DOHH2 (cell line): ENCODE measurements around the gene B3GALT6.

ENCODE experiments used
- H3F3A ChIP-seq: fragments of 200-600 bp; sonication (generic), shearing (Covaris generic); 2 replicates; pipeline ENCODE4 v1.6.0; 2016; ENCODE audit warnings: antibody characterized with exemption, mild to moderate bottlenecking; ENCODE audit not compliant: control insufficient read depth, insufficient read depth
- H3K27ac ChIP-seq: fragments of 200-600 bp; sonication (generic); 2 replicates; pipeline ENCODE4 v1.5.1; 2014; ENCODE audit warnings: low read depth, mild to moderate bottlenecking, low read length, moderate library complexity
- H3K27me3 ChIP-seq: fragments of 200-600 bp; sonication (generic); 2 replicates; pipeline ENCODE4 v1.6.1; 2014; ENCODE audit warnings: mild to moderate bottlenecking, low read length, mixed read lengths; ENCODE audit not compliant: control insufficient read depth
- H3K36me3 ChIP-seq: fragments of 200-600 bp; sonication (generic); 2 replicates; pipeline ENCODE4 v1.6.1; 2014; ENCODE audit warnings: mild to moderate bottlenecking, low read length, moderate library complexity, mixed read lengths; ENCODE audit not compliant: control insufficient read depth
- H3K4me1 ChIP-seq: fragments of 200-600 bp; sonication (generic); 2 replicates; pipeline ENCODE4 v1.6.1; 2014; ENCODE audit warnings: mild to moderate bottlenecking, low read length, mixed read lengths; ENCODE audit not compliant: control insufficient read depth
- H3K4me2 ChIP-seq: fragments of 200-600 bp; sonication (generic); 2 replicates; pipeline ENCODE4 v1.6.0; 2014; ENCODE audit warnings: mild to moderate bottlenecking, low read length, moderate library complexity
- H3K4me3 ChIP-seq: fragments of 200-600 bp; sonication (generic); 2 replicates; pipeline ENCODE4 v1.5.1; 2014; ENCODE audit warnings: mild to moderate bottlenecking, low read length, mixed read lengths
- H3K79me2 ChIP-seq: fragments of 200-600 bp; sonication (generic); 2 replicates; pipeline ENCODE4 v1.6.1; 2014; ENCODE audit warnings: mild to moderate bottlenecking, low read length, mixed read lengths; ENCODE audit not compliant: control insufficient read depth
- H3K9me2 ChIP-seq: fragments of 200-600 bp; sonication (generic); replicated peaks from 2 replicates; pipeline ENCODE4 v1.6.1; 2014; ENCODE audit warnings: mild to moderate bottlenecking, low read length, mixed read lengths; ENCODE audit not compliant: control insufficient read depth
- H3K9me3 ChIP-seq: fragments of 200-600 bp; sonication (generic); 2 replicates; pipeline ENCODE4 v1.6.1; 2014; ENCODE audit warnings: antibody characterized with exemption, low read length, mixed read lengths; ENCODE audit not compliant: control insufficient read depth, insufficient read depth
- H4K20me1 ChIP-seq: fragments of 200-600 bp; sonication (generic); 2 replicates; pipeline ENCODE4 v1.6.0; 2014; ENCODE audit warnings: low read depth, mild to moderate bottlenecking, antibody characterized with exemption, low read length, moderate library complexity; ENCODE audit not compliant: control insufficient read depth, insufficient read depth
- EZH2phosphoT487 ChIP-seq: fragments of 200-600 bp; sonication (generic); IDR thresholded peaks from 2 replicates; pipeline ENCODE4 v1.6.1; 2017; ENCODE audit warnings: borderline replicate concordance, mild to moderate bottlenecking, antibody characterized with exemption, low read length, moderate library complexity, mixed read lengths
- TF ChIP-seq, protein P1 (sequence below): fragments of 200-600 bp; sonication (generic); IDR thresholded peaks from one replicate; pipeline ENCODE4 v1.5.1; 2014; ENCODE audit warnings: antibody characterized with exemption, mild to moderate bottlenecking, low read depth, low read length; ENCODE audit not compliant: poor library complexity, severe bottlenecking

Gene B3GALT6

DNA sequence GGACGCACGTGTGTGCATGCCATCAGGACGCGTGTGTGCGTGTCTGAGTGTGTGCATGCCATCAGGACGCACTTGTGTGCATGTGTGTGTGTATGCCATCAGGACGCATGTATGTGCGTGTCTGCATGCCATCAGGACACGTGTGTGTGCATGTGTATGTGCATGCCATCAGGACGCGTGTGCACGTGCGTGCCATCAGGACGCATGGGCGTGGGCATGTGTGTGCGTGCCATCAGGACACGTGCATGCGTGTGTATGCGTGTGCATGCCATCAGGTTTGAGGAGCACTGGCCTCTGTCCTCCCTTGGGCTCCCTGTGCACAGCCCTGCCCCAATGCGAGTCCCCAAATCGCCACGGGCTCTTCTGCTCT is 27.1 kb downstream of the B3GALT6 start:
- H3K27ac ChIP-seq: no peak overlapping the region
- peaks cover 30% of the 10 kb centered on the region for H3K79me2 ChIP-seq
- no peaks in the 10 kb centered on the region for H3K9me2 ChIP-seq
- 0 out of 2 replicates have a peak, but pooled peaks cover 3% of the 10 kb centered on the region for H3F3A ChIP-seq
- no peak overlapping the region for H3K4me3 ChIP-seq
- H3K36me3 ChIP-seq: peaks cover 71% of the 10 kb centered on the region
- H3K9me3 ChIP-seq: no peaks in the 10 kb centered on the region
- TF ChIP-seq EZH2phosphoT487: no peak
- TF ChIP-seq, protein P1, sequence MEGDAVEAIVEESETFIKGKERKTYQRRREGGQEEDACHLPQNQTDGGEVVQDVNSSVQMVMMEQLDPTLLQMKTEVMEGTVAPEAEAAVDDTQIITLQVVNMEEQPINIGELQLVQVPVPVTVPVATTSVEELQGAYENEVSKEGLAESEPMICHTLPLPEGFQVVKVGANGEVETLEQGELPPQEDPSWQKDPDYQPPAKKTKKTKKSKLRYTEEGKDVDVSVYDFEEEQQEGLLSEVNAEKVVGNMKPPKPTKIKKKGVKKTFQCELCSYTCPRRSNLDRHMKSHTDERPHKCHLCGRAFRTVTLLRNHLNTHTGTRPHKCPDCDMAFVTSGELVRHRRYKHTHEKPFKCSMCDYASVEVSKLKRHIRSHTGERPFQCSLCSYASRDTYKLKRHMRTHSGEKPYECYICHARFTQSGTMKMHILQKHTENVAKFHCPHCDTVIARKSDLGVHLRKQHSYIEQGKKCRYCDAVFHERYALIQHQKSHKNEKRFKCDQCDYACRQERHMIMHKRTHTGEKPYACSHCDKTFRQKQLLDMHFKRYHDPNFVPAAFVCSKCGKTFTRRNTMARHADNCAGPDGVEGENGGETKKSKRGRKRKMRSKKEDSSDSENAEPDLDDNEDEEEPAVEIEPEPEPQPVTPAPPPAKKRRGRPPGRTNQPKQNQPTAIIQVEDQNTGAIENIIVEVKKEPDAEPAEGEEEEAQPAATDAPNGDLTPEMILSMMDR: no peak
- H3K4me2 ChIP-seq: no peak overlapping the region
- no peaks in the 10 kb centered on the region for H4K20me1 ChIP-seq
- H3K4me1 ChIP-seq: peaks cover 19% of the 10 kb centered on the region
- H3K27me3 ChIP-seq: no peaks in the 10 kb centered on the region

DNA sequence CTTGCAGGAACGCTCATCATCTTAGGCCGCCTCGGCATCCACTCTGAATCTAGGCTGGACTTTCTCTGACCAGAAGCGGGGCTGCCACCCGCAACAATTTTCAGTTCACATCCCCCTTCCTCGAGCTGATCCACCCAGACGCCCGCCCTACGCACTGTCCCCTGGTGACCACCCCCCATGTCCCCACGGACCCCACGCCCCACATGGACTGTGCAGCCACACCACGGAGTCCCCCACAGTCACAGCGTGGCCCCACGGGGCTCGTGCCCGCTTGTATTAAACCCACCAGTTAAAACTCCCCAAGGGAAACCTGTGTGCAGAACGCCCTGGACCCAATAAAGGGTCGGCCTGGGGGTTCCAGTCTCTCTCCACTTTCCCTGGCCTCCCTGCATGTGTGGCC is 27.5 kb downstream of the B3GALT6 start:
- Histone ChIP-seq H3K27ac (peak overlapping the region; percentile 51), H3K4me1 (peaks cover 19% of the 10 kb centered on the region), H3K4me2 (peak overlapping the region; percentile 49; the same call in 1 of the 2 replicates), H3K9me3 (no peaks in the 10 kb centered on the region), H4K20me1 (no peaks in the 10 kb centered on the region), H3K27me3 (no peaks in the 10 kb centered on the region), H3F3A (0 out of 2 replicates have a peak, but pooled peaks cover 3% of the 10 kb centered on the region), H3K4me3 (no peak overlapping the region), H3K9me2 (no peaks in the 10 kb centered on the region), H3K36me3 (peaks cover 71% of the 10 kb centered on the region), H3K79me2 (peaks cover 32% of the 10 kb centered on the region)
- TF ChIP-seq EZH2phosphoT487: no peak
- TF ChIP-seq, protein P1: no peak

DNA sequence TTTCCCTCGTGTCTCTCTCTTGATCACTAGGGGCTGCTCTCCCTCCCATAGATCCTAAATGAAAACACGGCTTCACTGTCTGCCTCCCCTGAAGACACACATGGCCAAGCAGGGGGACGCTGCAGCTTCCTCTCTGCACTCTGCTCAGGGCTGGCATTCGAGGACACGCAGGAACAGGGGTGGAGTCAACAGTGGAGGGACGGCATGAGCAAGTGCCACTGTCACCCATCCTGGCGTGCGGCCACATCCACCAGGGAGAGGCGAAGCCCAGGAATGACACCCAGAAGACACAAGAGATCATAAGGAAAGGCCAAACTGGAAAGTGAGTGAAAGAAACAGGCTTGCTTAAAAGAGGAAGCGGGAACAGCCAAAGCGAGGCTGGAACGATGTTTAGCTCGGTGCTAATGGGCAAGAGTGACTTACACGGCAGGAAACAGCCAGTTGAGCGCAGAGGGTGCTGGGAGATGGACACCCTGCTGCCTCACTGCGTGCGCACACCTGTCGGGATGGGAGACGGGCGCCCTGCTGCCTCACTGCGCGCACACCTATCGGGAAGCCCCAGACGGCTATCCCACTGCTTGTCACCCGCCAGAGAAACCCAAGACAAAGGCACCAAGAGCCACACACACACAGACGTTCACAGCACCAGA is 28.0 kb downstream of the B3GALT6 start:
- Histone ChIP-seq H3K9me3 (no peaks in the 10 kb centered on the region), H3K79me2 (peaks cover 36% of the 10 kb centered on the region), H3K4me1 (peaks cover 19% of the 10 kb centered on the region), H3K4me3 (peak overlapping the region; percentile 23; the same call in 1 of the 2 replicates), H3K4me2 (peak overlapping the region; percentile 49), H3K36me3 (peaks cover 71% of the 10 kb centered on the region), H4K20me1 (no peaks in the 10 kb centered on the region), H3F3A (0 out of 2 replicates have a peak, but pooled peaks cover 3% of the 10 kb centered on the region), H3K27ac (peak overlapping the region; percentile 51), H3K27me3 (no peaks in the 10 kb centered on the region), H3K9me2 (no peaks in the 10 kb centered on the region)
- TF ChIP-seq EZH2phosphoT487: no peak
- TF ChIP-seq, protein P1: no peak
